ENCODE results near the gene SAE1. TPM values are rescaled to one million over a fixed set of nuclear protein-coding genes. Genes with fewer than 3 reads are reported as not detected.

SAE1 gene
- total RNA-seq, 1 donor from 2014 or later = 96.8 TPM

DNA sequence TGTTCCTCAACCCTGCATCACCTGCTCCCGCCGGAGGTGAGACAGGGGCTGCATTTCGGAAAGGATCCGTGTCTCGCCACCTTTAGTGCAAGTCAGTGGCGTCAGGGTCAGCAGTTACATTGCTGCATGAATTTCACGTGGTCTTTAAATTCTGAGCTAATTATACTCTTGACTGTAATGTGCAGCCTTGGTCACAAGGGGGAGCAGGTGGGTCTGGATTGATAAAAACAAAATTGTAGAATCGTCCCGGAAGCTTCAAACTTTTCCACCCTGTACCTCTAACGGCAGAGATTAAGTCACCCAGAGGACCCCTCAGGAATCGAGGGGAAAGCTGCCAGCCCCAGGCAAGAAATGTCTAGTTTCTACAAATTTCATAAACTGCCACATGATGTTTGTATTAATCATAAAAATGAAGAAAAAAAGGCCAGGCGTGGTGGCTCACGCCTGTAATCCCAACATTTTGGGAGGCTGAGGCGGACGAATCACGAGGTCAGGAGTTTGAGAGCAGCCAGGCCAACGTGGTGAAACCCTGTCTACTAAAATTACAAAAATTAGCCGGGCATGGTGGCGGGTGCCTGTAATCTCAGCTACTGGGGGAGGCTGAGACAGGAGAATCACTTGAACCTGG lies 80.2 kb downstream of the SAE1 start:
- peak; percentile 79 to 86 for DNase-seq (ENCODE audit: low read depth in 2 of 2)

DNA sequence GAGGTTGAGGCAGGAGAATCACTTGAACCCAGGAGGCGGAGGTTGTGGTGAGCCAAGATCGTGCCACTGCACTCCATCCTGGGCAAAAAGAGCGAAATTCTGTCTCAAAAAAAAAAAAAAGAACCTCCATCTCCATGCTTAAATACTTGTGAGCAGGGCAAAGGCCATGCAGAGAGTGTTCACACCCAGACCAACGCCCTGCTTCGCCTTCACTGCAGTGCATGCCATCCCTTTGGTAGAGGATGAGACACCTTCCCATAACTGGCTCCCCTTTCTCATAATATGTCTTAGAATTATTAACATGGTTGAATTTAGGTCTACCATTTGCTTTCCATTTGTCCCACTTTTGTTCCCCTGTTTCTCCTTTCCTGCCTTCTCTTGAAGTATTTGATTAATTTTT lies 84.9 kb downstream of the SAE1 start:
- no peak for DNase-seq (ENCODE audit: low read depth in 2 of 2)

DNA sequence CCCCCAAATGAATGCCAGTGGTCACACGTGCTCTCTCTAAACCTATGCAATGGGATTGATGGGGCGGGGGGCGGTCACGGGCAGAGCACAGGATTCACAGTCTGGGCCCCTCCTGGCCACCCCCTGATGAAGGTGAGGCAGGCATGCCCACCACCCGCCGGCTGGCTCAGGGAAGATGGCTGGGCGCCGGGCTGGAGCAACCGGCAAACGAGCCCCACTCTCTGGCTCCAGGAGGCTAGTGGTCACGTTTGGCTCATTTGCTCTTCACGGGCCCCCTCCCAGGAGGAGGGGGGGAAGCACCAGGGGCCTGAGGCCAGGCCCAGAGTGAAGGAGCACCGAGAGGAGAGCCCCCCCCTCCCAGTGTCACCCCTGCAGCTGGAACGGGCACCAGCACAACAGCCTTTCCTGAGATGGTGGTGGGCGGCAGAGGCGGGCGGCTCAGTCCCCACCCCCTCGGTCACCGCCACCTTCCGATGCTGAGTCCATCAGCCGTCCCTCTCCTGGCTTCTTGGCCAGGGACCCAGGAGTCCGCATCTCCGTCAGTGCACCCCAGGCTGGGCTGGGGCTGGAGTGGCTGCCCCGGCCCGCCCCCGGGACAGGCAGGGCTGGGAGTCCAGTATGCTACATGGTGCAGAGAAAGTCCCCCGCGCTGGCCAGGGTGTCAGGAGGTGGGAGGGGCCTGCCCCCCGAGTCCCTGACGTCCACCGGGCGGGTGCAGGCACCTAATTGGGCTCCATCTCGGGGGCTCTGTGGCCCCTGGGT lies 90.6 kb downstream of the SAE1 start:
- no peak for DNase-seq (ENCODE audit: low read depth in 2 of 2)

DNA sequence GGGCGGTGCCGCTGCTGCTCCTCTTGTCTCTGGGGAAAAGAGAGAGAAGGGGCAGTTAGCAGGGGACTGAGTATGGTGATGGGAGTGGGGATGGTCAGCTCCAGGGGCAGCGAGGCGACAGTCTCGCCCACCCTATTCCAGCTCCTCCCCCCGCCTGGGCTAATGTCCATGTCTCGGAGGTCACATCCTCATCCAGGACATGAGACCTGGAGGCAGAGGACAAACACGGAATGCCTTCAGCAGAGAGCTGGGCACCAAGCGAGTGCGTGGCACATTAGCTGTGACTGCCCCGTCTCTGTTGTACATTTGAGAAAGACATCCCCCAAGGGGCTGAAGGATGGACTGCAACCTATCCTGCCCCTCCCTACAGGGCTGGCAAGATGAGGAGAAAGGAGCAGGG lies 91.3 kb downstream of the SAE1 start:
- no peak for DNase-seq (ENCODE audit: low read depth in 2 of 2)

DNA sequence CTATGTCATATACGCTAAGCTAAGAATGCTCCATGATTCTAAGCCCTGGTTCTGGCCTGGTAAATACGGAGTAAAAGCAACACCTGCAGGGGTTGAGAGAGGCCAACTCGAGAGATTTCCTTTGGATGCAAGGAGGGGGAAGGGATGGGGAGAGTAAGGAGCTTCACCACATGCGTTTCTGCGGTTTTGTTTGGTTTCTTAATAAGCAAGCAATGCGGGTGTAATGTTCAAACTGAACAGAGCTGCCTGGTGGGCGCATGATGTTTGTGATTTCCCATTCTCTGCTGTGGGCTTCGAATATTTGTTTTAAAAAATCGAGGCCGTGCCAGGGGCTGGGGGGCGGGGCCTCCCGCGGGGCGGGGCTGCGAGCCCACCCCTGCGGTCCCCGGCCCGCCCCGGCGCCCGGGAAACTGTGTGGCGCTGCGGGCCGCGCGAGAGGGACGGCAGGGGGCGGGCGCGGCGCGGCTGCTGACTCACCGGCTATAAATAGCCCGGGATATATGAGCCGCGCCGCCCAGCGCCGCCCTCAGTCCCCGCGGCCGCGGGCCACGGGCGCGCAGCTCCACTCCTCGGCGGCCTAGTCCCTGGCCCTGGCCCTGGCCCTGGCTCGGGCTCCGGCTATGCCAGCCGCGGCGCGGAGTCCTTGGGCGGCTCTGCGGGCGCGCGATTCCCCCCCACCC lies 95.3 kb downstream of the SAE1 start:
- peak; percentile 90 to 92 for DNase-seq (ENCODE audit: low read depth in 2 of 2)

DNA sequence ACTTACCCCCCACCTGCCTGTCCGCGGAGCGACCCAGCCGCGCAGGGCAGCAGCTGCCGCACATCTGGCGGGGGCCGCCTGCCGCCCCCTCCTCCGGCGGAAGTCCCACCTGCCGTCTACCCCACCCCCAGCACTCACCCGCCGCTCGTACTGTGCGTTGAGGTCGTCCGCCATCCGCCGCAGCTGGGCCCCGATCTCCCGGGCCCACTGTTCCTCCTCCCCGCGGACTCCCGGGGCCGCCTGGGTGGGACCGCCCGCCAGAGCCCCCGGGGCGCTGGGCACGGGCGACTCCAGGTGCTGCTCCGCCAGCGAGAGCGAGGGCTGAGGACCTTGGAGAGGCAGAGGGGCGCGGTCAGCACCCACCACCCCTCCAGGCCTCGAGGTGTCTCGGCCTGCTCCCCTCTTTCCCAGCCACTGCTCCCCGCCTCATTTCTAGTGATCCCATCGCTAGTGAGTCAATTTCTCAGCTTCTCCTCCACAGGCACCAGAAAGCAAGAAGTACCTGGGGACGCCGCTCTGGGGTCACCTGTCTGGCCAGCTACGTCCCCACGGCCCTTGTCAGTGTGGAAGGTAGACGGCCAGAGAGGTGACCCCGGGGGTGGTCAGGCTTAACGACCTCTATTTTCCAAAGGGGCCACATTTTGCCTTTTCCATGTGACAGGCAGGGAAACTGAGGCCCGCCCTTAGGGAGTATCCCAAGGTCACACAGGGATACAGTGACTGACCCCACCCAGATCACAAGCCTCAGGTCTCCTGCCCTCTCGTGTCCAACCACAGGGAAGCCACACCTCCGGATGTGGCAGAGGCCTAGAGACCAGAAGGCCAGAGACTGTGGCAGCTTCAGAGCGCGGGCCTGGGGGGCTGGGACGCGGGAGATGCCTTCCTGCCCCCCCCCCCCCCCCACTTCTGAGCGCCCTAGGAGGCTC lies 96.1 kb downstream of the SAE1 start:
- DNase-seq (ENCODE audit: low read depth in 2 of 2) = peak; percentile 59 to 60

DNA sequence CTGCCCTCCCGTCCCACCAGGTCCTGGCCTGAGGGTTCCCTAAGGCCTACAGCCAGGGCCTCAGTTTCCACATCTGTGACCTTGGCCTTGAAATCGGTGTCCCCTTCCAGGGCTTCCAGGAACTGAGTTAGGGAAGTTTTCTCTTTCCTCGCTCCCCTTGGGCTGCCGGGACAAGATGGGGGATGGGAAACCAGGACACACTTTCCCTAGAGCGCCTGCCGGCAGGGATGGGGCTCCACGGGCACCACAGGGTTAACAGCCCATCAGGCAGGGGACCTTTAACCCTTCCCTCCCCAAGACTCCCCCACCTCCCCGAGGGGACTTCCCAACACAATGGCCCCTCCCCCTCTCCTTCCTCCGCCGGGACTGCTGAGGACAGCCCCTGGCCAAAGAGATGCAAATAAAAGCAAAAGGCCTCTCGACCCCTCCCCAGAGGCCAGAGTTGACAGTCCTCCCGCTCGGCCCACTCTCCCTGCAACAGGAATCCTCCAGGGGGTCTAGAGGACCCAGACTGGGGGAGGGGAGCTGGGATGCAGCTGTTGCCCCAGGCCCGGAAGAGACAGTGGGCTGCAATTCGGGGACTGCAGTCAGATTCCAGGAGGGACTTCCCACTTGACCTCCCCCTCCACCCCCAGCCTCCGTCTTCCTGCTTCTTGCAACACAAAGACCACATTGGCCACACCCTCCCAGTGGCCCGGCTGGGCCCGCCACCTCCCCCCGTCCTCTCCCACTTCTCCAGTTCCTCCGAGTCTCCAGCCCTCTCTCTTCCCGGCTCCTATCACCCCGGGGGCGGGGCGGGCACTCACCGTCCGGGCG lies 96.9 kb downstream of the SAE1 start:
- DNase-seq (ENCODE audit: low read depth in 2 of 2) = peak; percentile 67 to 93

DNA sequence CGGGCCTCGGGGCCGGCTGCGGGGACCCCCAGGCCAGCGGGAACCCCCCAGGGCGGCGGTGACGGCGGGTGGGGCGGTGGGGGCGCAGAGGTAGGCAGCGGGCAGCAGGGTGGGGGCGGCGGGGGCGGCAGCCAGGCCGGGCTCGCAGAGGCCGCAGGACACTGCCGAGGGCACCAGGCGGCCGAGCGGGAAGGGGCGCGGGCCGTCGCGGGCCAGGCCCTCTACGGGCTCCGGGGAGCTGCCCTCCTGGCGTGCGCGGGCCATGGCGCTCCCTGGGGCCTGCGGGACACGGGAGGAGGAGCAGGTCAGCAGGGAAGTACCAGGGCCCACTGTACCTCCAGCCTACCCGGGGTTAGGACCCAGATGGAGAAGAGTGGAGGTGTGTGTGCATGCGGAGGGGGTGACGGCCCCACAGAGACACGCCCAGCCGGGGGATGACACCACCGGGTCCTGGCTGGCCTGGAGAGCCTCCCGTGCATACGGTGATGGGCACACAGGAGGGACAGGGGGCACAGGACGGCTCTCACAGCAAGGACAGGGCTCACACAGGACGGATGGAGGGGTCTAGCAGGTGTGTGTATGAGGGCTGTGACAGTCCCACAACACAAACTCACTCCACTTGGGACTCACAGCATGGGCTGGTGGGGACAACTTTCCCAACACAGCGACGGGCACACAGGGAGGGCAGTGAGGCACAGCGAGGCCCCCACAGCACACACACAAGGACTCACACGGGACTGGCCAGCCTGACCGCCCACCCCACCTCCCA lies 97.7 kb downstream of the SAE1 start:
- peak; percentile 49 to 62 for DNase-seq (ENCODE audit: low read depth in 2 of 2)

DNA sequence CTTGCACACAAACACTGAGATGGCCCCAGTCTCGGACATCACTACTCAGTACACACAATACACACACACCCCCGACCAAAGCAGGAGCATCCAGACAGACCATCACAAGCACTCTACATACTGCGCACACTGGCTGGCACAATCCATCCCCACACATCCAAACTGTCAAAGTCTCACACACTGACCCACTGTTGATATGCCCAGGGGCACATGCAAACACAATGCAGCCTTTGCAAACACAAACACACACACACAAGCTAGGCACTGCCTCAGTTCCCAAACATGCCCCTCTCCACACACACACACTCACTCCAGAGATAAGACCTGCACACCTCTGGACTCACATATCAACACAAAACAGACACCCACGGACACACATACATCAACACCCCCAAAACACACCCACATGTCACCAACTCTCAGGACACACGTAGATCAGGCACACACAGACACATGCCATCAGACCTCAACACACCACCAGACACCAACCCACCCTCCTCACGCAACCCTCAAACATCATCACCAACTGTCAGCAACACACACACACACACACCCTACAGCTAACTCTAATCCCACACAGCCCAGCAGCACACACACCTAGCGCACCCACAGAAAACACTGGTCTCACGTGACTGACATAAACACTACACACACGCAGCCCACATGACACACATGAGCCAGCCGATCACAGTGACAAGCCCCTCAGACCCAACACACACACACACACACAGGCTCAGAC lies 98.5 kb downstream of the SAE1 start:
- DNase-seq (ENCODE audit: low read depth in 2 of 2) = peak; percentile 58 to 64

DNA sequence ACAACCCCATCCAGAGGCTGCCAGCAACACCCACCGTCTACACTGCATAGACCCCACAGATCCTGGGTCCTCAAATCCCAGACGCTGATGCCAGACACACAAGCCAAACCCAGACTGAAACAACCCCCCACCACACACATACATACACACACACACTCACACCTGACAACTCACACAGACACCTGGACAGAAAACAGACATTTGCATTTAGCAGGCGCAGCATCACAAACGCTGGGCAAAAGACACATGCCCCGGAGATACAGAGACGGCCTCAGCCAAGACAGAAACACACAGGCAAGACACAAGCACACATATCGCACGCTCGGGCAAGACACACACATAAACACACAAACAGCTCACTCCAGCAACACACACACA lies 99.0 kb downstream of the SAE1 start:
- peak in 1 of 2 donors; percentile 39 for DNase-seq (ENCODE audit: low read depth in 2 of 2)

DNA sequence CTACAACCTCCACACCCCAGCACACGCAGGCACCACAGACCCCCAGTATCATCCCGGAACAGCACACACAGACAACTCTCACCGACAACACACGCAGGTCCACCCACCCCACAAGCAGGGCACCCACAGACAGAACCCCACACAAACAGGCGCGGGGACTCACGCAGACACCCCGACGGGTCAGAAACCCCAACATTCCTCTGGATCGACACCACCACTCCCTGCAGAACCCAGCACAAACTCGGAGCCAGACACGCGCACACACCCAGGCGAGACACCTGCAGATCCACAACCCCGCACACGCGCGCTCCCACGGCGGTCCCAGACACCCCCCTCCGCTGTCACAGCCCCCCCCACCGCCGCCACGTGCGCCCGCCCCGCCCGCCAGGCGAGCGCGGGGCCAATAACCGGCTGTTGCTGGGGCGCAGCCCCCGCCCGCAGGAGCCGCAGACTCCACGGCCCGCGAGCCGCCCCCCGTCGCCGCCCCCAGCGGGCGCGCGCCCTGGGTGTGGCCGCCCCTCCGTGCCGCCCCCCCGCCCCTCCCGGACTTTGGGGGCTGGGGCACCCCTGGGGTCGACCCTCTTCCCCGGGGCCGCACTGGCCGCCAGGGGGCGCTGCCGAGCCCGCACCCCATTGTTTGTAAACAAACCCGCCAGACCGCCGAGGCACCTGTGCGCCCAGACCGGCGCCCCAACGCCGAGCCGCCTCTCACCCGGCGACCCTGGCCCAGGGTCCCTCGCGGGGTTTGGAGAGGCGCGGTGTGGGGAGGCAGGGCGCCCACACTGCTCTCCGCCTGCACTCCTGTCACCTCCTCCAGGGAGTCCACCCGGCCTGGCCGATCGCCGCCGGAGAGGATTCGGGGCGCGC lies 99.7 kb downstream of the SAE1 start:
- peak; percentile 62 to 71 for DNase-seq (ENCODE audit: low read depth in 2 of 2)

DNA sequence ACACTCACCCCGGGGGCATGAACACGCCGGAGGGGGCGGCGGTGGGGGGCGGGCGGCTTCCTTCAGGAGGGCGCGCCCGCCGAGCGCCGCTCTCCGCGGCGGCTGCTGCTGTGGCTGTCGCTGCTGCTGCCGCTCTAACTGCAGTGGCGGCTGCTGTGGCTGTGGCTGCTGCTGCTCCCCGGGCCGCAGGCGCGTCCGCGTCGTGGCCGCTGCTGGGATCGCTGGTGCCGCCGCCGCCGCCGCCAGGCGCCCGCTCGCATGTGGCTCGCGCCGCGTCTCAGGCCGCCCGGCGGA lies 100.2 kb downstream of the SAE1 start, which contains the start of gene BBC3:
Gene BBC3, minus strand, starts transcription at position 279 of the 294 bp plus-strand sequence. CDS start 2,768 bp downstream, outside the sequence.
- DNase-seq (ENCODE audit: low read depth in 2 of 2) = no peak

DNA sequence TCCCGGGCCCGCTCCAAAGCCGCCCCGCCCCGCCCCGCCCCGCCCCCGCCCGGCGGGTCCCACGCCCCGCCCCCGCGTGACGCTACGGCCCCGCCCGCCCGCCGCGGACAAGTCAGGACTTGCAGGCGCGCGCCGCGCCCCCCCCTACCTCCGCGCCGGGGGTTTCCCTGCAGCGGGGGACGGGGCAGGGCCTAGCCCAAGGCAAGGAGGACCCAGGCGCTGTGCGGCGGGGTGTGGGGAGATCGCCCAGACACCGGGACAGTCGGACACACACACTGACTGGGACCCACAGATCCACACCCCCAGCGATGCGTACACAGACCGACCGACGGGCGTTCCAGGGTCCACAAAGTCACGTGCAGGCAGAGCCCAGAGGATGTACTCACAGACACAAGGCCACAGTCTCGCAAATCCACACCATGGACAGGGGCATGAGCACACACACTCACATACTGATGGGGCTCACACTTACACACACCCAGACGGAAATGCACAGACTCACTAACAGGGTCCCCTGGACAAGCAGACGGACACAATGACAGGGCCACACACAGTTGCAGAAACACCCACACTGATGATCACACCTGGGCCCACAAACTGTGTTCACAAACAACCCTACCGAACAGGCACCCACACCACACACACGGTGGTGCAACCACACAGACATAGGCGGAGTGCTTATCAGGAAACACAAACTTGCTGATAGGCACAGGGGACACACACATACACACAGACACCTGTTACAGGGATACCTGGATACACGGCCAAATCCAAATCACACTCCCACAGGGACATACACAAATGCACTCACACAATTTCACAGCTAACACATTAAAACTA lies 100.8 kb downstream of the SAE1 start:
- peak; percentile 91 to 95 for DNase-seq (ENCODE audit: low read depth in 2 of 2)

DNA sequence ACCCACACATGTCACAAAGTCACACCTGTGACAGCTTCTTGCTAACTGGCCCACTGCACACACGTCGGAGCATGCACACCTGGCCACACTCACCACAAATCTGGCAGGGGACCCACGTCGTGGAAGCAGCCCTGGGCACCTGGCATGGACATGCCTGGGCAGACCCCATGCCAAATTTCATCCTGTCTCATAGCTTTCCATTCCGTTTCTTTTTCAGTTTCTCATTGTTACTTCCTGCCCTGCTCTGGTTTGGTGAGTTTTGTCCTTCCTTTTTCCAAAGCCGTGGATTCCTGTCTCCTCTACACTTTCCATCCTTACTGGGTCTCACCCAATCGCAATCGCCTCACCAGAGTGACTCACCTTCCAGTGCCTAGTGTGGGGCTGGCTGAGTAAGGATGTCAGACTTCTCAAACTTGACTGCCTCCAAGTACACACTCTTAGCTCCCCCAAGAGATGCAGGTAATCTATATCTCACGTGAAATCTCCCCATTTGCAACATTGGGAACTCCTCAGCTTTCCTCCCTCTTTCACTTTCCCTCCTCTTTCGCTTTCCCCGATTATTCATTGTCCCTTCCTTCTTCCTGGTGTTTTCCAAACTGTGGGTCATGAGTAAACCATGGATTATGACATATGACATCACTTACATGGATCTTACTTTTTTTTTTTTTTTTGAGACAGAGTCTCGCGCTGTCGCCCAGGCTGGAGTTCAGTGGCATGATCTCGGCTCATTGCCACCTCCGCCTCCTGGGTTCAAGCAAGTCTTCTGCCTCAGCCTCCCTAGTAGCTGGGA lies 102.0 kb downstream of the SAE1 start:
- peak; percentile 72 to 86 for DNase-seq (ENCODE audit: low read depth in 2 of 2)

DNA sequence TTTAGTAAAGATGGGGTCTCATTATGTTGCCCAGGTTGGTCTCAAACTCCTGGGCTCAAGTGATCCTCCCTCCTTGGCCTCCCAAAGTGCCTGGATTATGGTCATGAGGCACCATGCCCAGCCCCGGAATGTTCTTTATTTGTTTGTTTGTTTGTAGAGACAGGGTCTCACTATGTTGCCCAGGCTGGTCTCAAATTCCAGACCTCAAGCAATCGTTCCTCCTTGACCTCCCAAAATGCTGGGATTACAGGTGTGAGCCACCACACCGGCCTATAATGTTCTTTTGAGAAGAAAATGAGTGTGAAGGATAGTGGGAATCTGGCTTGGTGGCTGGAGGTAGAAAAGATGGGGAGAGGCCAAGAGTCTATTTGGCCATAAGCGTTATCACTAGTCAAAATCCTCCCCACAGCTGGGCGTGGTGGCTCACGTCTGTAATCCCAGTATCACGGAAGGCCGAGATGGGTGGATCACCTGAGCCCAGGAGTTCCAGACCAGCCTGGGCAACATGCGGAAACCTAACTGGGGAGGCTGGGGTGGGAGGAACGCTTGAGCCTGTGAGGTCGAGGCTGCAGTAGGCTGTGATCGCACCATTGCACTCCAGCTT lies 105.5 kb downstream of the SAE1 start:
- DNase-seq (ENCODE audit: low read depth in 2 of 2) = no peak

DNA sequence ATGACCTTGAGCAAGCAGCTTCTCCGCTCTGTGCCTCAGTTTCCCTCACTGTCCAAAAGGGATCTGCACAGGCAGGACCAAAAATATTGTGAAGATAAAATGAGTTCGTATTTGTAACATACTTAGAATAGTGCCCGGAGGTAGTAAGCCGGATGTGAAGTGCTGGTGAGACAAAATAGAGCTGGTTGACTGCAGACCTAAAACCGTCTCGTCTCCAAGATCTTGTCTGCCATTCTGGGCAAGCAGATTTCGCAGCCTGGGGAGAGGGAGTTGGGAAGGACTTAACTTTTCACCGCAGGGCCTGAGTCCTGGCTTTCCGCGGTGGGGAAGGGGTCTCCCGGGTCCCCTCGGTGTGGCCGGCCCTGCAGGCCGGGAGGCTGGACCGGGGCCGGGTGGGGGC lies 108.5 kb downstream of the SAE1 start:
- no peak for DNase-seq (ENCODE audit: low read depth in 2 of 2)
